Measurements from ENCODE around the gene S100A5.

DNA sequence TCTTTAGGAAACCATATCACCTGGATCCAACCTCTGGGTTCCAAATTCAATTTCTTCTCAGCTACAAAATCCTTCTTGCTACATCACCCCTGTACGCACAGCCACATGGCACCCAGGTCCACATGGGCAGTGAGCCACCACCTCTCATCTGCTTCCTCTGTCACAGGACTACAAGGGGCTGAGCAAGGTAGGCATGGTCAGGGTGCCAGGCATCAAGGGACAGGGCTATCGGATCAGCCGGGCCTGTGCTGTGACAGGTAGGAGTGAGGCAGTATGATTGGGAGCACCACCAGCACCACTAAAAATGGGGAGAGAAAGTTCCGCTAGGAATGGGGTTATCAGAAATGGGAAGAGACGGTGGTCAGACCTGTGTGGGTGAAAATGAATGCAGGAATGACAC lies 34.3 kb downstream of the S100A5 start:
- TF ChIP-seq, protein P1, sequence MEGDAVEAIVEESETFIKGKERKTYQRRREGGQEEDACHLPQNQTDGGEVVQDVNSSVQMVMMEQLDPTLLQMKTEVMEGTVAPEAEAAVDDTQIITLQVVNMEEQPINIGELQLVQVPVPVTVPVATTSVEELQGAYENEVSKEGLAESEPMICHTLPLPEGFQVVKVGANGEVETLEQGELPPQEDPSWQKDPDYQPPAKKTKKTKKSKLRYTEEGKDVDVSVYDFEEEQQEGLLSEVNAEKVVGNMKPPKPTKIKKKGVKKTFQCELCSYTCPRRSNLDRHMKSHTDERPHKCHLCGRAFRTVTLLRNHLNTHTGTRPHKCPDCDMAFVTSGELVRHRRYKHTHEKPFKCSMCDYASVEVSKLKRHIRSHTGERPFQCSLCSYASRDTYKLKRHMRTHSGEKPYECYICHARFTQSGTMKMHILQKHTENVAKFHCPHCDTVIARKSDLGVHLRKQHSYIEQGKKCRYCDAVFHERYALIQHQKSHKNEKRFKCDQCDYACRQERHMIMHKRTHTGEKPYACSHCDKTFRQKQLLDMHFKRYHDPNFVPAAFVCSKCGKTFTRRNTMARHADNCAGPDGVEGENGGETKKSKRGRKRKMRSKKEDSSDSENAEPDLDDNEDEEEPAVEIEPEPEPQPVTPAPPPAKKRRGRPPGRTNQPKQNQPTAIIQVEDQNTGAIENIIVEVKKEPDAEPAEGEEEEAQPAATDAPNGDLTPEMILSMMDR (IDR thresholded peaks at IDR 0.05): no peak
- no peak for TF ChIP-seq POLR2A (IDR thresholded peaks at IDR 0.05)
